Mucosa of rectum (tissue), 2 donors: ENCODE results near the gene HNRNPUL1.

Experiments used
- H3K27ac ChIP-seq, 2 donors: one replicate each; pipeline ENCODE4 v1.7.0; 2013; ENCODE audit warnings: inconsistent platforms in 2 of 2, low read depth in 2 of 2, low read length in 2 of 2
- H3K27me3 ChIP-seq, 2 donors: one replicate each; pipeline ENCODE4 v1.7.0; 2013; ENCODE audit warnings: low read length in 2 of 2; ENCODE audit not compliant: control insufficient read depth in 2 of 2, insufficient read depth in 2 of 2
- H3K36me3 ChIP-seq, 2 donors: one replicate each; pipeline ENCODE4 v1.7.0; 2013; ENCODE audit warnings: low read length in 2 of 2; ENCODE audit not compliant: control insufficient read depth in 2 of 2, insufficient read depth in 2 of 2
- H3K4me1 ChIP-seq, 2 donors: one replicate each; pipeline ENCODE4 v1.7.0; 2013; ENCODE audit warnings: low read length in 2 of 2, mild to moderate bottlenecking in 1 of 2; ENCODE audit not compliant: control insufficient read depth in 2 of 2, insufficient read depth in 2 of 2
- H3K4me3 ChIP-seq, 2 donors: one replicate each; pipeline ENCODE4 v1.7.0; 2013; ENCODE audit warnings: low read length in 2 of 2
- H3K9ac ChIP-seq, 2 donors: one replicate each; pipeline ENCODE4 v1.7.0; 2013; ENCODE audit warnings: low read length in 2 of 2, low read depth in 1 of 2, mild to moderate bottlenecking in 1 of 2
- H3K9me3 ChIP-seq, 2 donors: one replicate each; pipeline ENCODE4 v1.7.0; 2013; ENCODE audit warnings: low read length in 2 of 2; ENCODE audit not compliant: control insufficient read depth in 2 of 2
- donor health status: healthy.
- donor health status: Normal muscosa, but diverticular disease.

The HNRNPUL1 gene

GRCh38 chr19:41324231-41324702 is 60.1 kb downstream of the HNRNPUL1 start:
- H3K4me3 ChIP-seq = no peak overlapping the region
- H3K27ac ChIP-seq = peak overlapping the region; percentile 75 to 83
- peaks cover 4 to 13% of the 10 kb centered on the region in 2 donors for H3K27me3 ChIP-seq
- peaks cover 17 to 27% of the 10 kb centered on the region in 2 donors for H3K36me3 ChIP-seq
- H3K9me3 ChIP-seq = no peaks in the 10 kb centered on the region
- H3K9ac ChIP-seq = peak overlapping the region in 1 of 2 donors; percentile 8
- H3K4me1 ChIP-seq = peaks cover 54 to 62% of the 10 kb centered on the region in 2 donors

- Histone ChIP-seq H3K27me3 (peaks cover 4 to 13% of the 10 kb centered on the region in 2 donors), H3K9me3 (no peaks in the 10 kb centered on the region), H3K9ac (no peak overlapping the region), H3K27ac (peak overlapping the region; percentile 75 to 83), H3K4me1 (peaks cover 54 to 62% of the 10 kb centered on the region in 2 donors), H3K36me3 (peaks cover 12 to 20% of the 10 kb centered on the region in 2 donors), H3K4me3 (no peak overlapping the region)
Observed at GRCh38 chr19:41324921-41325639, 60.9 kb downstream of the HNRNPUL1 start.

- H3K4me1 ChIP-seq = peaks cover 54 to 62% of the 10 kb centered on the region in 2 donors
- no peaks in the 10 kb centered on the region for H3K9me3 ChIP-seq
- peak overlapping the region; percentile 75 to 83 for H3K27ac ChIP-seq
- H3K27me3 ChIP-seq = peaks cover 4 to 13% of the 10 kb centered on the region in 2 donors
- H3K9ac ChIP-seq = peak overlapping the region in 1 of 2 donors; percentile 40
- peak overlapping the region in 1 of 2 donors; percentile 10 for H3K4me3 ChIP-seq
- H3K36me3 ChIP-seq = peaks cover 7 to 16% of the 10 kb centered on the region in 2 donors
Observed at GRCh38 chr19:41325640-41325946, 61.4 kb downstream of the HNRNPUL1 start.

- Histone ChIP-seq H3K9ac (peak overlapping the region; percentile 40 to 47), H3K4me3 (peak overlapping the region; percentile 10 to 48), H3K36me3 (peaks cover 3 to 12% of the 10 kb centered on the region in 2 donors), H3K4me1 (peaks cover 55 to 62% of the 10 kb centered on the region in 2 donors), H3K27ac (peak overlapping the region; percentile 75 to 83), H3K9me3 (no peaks in the 10 kb centered on the region), H3K27me3 (peaks cover 4 to 13% of the 10 kb centered on the region in 2 donors)
Observed at GRCh38 chr19:41325947-41326706, 62.0 kb downstream of the HNRNPUL1 start.

- no peaks in the 10 kb centered on the region for H3K9me3 ChIP-seq
- H3K36me3 ChIP-seq = peaks cover 10% of the 10 kb centered on the region in 2 donors
- H3K4me3 ChIP-seq = peak overlapping the region; percentile 44 to 70
- peaks cover 57 to 62% of the 10 kb centered on the region in 2 donors for H3K4me1 ChIP-seq
- peak overlapping the region; percentile 75 to 78 for H3K27ac ChIP-seq
- peak overlapping the region; percentile 63 to 64 for H3K9ac ChIP-seq
- peaks cover 4 to 13% of the 10 kb centered on the region in 2 donors for H3K27me3 ChIP-seq
Observed at GRCh38 chr19:41327076-41327575, 63.0 kb downstream of the HNRNPUL1 start.

- Histone ChIP-seq H3K36me3 (peaks cover 5 to 8% of the 10 kb centered on the region in 2 donors), H3K27ac (peak overlapping the region; percentile 75 to 78), H3K4me1 (peaks cover 55 to 61% of the 10 kb centered on the region in 2 donors), H3K9ac (peak overlapping the region; percentile 63 to 64), H3K9me3 (no peaks in the 10 kb centered on the region), H3K27me3 (peaks cover 4 to 13% of the 10 kb centered on the region in 2 donors), H3K4me3 (peak overlapping the region; percentile 57 to 70)
Observed at GRCh38 chr19:41327576-41328156, 63.5 kb downstream of the HNRNPUL1 start.

GRCh38 chr19:41328157-41328841 is 64.1 kb downstream of the HNRNPUL1 start:
- peak overlapping the region; percentile 75 to 78 for H3K27ac ChIP-seq
- peak overlapping the region; percentile 61 to 64 for H3K9ac ChIP-seq
- H3K27me3 ChIP-seq = peaks cover 4 to 13% of the 10 kb centered on the region in 2 donors
- no peaks in the 10 kb centered on the region for H3K9me3 ChIP-seq
- peaks cover 49 to 55% of the 10 kb centered on the region in 2 donors for H3K4me1 ChIP-seq
- H3K36me3 ChIP-seq = peaks cover 5 to 8% of the 10 kb centered on the region in 2 donors
- peak overlapping the region; percentile 57 to 70 for H3K4me3 ChIP-seq

- H3K9ac ChIP-seq = peak overlapping the region in 1 of 2 donors; percentile 6
- peaks cover 48 to 49% of the 10 kb centered on the region in 2 donors for H3K4me1 ChIP-seq
- H3K27me3 ChIP-seq = peaks cover 4 to 13% of the 10 kb centered on the region in 2 donors
- no peaks in the 10 kb centered on the region for H3K9me3 ChIP-seq
- H3K27ac ChIP-seq = peak overlapping the region; percentile 75 to 78
- H3K4me3 ChIP-seq = peak overlapping the region in 1 of 2 donors; percentile 70
- peaks cover 5 to 8% of the 10 kb centered on the region in 2 donors for H3K36me3 ChIP-seq
Observed at GRCh38 chr19:41328842-41329225, 64.7 kb downstream of the HNRNPUL1 start.

GRCh38 chr19:41330481-41330880 is 66.3 kb downstream of the HNRNPUL1 start:
- no peak overlapping the region for H3K27ac ChIP-seq
- H3K36me3 ChIP-seq = peaks cover 5 to 8% of the 10 kb centered on the region in 2 donors
- H3K4me1 ChIP-seq = peaks cover 37 to 41% of the 10 kb centered on the region in 2 donors
- no peaks in the 10 kb centered on the region for H3K9me3 ChIP-seq
- peaks cover 4 to 13% of the 10 kb centered on the region in 2 donors for H3K27me3 ChIP-seq
- H3K9ac ChIP-seq = no peak overlapping the region
- no peak overlapping the region for H3K4me3 ChIP-seq
